Tibial artery (tissue), 4 donors: Measurements from ENCODE around the gene ZNF117.
"Not testable (repeated sequence)": the region's sequence is repeated elsewhere in the genome, so short reads cannot be mapped to it uniquely, and the experiment has no call there.

Experiments
- DNase-seq, 2 donors: peaks; one replicate each; pipeline ENCODE4 v3.0.0-alpha.2; 2019
- H3K27ac ChIP-seq, 2 donors: fragments of 200-600 bp; sonication (generic) in 1 of 2; 1 replicate in 1 of 2; 2 replicates in 1 of 2; pipeline ENCODE4 v1.5.1; 2018 to 2019; ENCODE audit warnings: mild to moderate bottlenecking in 1 of 2
- H3K27me3 ChIP-seq, 2 donors: fragments of 200-600 bp; sonication (generic) in 1 of 2; one replicate each; pipeline versions ENCODE4 v1.5.1 to v1.6.0; 2016 to 2019
- H3K36me3 ChIP-seq, 3 donors: fragments of 200-600 bp; sonication (generic) in 2 of 3; one replicate each; pipeline ENCODE4 v1.5.1; 2016 to 2019; ENCODE audit warnings: mild to moderate bottlenecking in 2 of 3
- H3K4me1 ChIP-seq, 4 donors: fragments of 200-600 bp; sonication (generic) in 2 of 4; 1 replicate in 3 of 4; 2 replicates in 1 of 4; pipeline ENCODE4 v1.5.1; 2016 to 2019
- H3K4me3 ChIP-seq, 2 donors: fragments of 200-600 bp; sonication (generic) in 1 of 2; 1 replicate in 1 of 2; 2 replicates in 1 of 2; pipeline ENCODE4 v1.5.1; 2018 to 2019; ENCODE audit warnings: mild to moderate bottlenecking in 2 of 2
- H3K9me3 ChIP-seq, 3 donors: fragments of 200-600 bp; sonication (generic) in 1 of 3; one replicate each; pipeline ENCODE4 v1.5.1; 2016 to 2019
- intact Hi-C: fragments of 100-400 bp; cut with DNase I; formaldehyde crosslinking; loops from one replicate; pipeline ENCODE4 v1.15.0; 2023; ENCODE audit warnings: low total_unique reads
- TF ChIP-seq, protein P1 (sequence below), 2 experiments: fragments of 200-600 bp in 1 of 2; fragments of 450-650 bp in 1 of 2; IDR thresholded peaks; one replicate each; pipeline ENCODE4 v1.5.1; 2017 to 2019; ENCODE audit warnings: antibody characterized with exemption in 2 of 2, mild to moderate bottlenecking in 1 of 2, moderate library complexity in 1 of 2

The ZNF117 gene

DNA sequence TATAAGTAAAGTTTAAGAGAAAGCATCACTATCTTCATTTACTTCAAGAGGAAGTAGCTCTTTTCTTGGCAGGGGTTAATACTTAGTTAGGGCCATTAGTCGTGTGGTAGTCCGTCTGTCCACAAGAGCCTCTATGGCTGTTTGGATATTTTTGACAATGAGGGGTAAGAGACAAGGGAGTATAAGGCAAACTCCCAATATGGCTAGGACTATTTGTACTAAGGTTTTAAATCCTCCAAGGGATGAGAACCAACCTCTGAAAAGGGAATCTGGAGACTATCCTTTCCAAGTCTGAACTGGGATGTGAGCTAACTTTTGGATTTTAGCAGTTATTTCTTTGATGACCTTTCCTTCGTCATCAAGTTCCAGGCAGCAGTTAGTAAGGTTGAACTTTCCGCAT lies at the start of gene ZNF117:
Gene ZNF117, minus strand, starts transcription at position 101 of the 400 bp plus-strand sequence.
- no peak within 1 kb of the TSS for H3K4me3 ChIP-seq
- no peaks in the 10 kb centered on the region for H3K4me1 ChIP-seq
- DNase-seq: no peak
- intact Hi-C loops: no loop called here
- peaks cover 33 to 40% (median 36%) of the 10 kb centered on the region in 3 donors for H3K36me3 ChIP-seq
- H3K27me3 ChIP-seq: no peaks in the 10 kb centered on the region
- peaks cover 0 to 25% (median 0%) of the 10 kb centered on the region in 3 donors for H3K9me3 ChIP-seq
- no peak within 1 kb of the TSS for H3K27ac ChIP-seq
- TF ChIP-seq, protein P1, sequence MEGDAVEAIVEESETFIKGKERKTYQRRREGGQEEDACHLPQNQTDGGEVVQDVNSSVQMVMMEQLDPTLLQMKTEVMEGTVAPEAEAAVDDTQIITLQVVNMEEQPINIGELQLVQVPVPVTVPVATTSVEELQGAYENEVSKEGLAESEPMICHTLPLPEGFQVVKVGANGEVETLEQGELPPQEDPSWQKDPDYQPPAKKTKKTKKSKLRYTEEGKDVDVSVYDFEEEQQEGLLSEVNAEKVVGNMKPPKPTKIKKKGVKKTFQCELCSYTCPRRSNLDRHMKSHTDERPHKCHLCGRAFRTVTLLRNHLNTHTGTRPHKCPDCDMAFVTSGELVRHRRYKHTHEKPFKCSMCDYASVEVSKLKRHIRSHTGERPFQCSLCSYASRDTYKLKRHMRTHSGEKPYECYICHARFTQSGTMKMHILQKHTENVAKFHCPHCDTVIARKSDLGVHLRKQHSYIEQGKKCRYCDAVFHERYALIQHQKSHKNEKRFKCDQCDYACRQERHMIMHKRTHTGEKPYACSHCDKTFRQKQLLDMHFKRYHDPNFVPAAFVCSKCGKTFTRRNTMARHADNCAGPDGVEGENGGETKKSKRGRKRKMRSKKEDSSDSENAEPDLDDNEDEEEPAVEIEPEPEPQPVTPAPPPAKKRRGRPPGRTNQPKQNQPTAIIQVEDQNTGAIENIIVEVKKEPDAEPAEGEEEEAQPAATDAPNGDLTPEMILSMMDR (IDR thresholded peaks at IDR 0.05): no peak

DNA sequence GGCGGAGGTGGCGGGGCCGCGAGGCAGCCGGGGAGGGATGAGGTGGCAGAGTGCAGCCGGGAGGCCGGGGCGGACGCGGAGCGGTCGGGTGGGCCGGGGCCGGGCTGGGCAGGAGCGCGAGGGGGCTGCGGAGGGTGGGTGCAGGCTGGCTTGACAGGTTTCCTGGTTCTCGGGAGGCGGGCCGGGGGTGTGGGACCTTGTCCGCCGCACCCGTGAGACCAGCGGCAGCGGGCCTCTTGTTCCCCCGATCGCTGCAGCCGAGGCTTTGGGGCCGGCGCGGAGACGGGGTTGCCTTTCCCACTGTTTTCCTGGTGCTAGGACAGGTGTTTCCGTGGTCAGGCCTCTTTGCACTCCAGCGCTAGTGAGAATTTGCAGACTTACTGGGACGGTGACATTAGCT lies 47.9 kb upstream of the ZNF117 start:
- H3K27ac ChIP-seq: peak overlapping the region; percentile 83 to 85
- H3K27me3 ChIP-seq, H3K4me1 ChIP-seq, H3K36me3 ChIP-seq, H3K9me3 ChIP-seq, intact Hi-C loops: not testable (repeated sequence)
- H3K4me3 ChIP-seq: peak overlapping the region; percentile 71 to 85
- peak; percentile 34 to 70 for DNase-seq

DNA sequence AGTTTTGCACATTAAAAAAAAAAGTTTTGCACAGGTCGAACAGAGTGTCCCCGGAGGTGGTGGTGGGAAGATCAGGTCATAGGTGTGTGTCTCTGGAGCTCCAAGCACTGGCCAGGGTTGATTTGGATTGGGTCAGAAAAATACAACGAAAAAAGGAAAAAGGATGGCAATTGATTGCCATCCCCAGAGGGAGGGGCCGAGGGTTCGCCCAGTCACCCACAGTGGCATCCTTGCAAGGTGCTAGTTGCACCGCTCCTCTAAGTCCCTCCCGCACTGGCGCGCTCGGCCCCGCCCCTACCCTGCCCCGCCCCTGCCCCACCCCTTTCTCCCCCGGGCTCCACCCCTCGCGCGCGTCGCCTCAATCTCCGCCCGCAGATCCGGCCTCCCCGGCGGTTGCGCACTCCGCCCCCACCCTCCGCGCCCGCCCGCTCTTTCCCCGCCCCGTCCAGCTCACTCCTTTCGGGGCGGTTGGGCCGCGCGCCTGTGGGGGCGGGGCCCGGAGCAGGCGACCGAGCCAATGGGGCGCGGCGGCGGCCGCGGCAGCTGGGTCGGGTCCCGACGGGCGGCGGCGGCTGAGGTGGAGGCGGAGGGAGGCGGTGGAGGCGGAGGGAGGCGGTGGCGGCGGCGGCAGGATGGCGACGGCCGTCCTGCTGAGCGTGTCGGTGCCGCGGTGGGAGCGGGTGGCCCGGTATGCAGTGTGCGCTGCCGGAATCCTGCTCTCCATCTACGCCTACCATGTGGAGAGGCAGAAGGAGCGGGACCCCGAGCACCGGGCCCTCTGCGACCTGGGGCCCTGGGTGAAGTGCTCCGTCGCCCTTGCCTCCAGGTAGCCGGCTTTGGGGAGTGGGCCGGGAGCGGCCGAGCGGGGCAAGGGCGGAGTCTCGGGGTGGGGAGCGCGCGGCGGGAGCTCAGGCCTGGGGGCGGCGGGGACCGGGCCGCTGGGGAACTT lies 47.2 kb upstream of the ZNF117 start:
- Histone ChIP-seq H3K36me3 (no peaks in the 10 kb centered on the region), H3K4me1 (peaks cover 0 to 4% (median 0%) of the 10 kb centered on the region in 4 donors), H3K27me3 (no peaks in the 10 kb centered on the region), H3K9me3 (no peaks in the 10 kb centered on the region), H3K27ac (peak overlapping the region; percentile 83 to 85), H3K4me3 (peak overlapping the region; percentile 71 to 85)
- TF ChIP-seq, protein P1 (IDR thresholded peaks at IDR 0.05): no peak
- intact Hi-C loops: no loop called here
- peak; percentile 88 to 96 for DNase-seq

DNA sequence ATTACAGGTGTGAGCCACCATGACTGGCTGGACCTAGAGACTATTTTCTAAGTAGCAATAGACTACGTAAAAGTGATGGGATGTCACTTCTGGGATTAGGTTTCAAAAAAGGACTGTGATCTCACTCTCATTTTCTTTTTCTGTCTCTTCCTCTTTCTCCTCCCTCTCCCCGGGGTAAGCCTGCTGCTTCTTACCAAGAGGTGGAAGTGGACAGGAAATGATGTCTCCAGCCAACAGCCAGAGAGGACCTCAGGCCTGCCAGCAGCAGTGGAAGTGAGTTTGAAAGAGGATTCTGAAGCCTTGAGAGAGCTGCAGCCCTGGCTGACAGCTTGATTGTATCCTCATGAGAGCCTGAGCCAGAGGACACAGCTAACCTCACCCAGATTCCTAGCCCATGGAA lies 45.7 kb upstream of the ZNF117 start:
- DNase-seq: peak in 1 of 2 donors; percentile 54
- H3K36me3 ChIP-seq, H3K4me1 ChIP-seq, H3K27ac ChIP-seq, H3K4me3 ChIP-seq, H3K9me3 ChIP-seq, H3K27me3 ChIP-seq, intact Hi-C loops: not testable (repeated sequence)

DNA sequence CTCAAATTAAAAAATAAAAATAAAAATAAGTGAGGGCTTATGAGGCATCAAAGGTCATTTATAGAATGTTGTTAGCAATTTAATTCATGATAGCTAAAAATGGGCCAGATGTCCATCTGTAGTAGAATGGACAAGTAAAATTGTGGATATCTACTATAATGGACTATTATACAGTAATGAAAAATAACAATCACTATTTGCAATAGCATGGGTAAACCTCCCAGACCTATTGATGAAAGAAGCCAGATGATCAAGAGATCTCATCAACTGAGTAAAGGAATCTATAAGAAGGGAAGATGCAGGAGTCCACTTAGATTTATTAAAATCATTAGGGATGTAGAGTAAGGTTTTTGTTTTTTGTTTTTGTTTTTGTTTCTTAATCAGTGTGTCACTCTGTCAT lies 44.6 kb upstream of the ZNF117 start:
- H3K36me3 ChIP-seq, intact Hi-C loops, H3K27ac ChIP-seq, H3K27me3 ChIP-seq, H3K4me1 ChIP-seq, DNase-seq, H3K9me3 ChIP-seq, H3K4me3 ChIP-seq: not testable (repeated sequence)

DNA sequence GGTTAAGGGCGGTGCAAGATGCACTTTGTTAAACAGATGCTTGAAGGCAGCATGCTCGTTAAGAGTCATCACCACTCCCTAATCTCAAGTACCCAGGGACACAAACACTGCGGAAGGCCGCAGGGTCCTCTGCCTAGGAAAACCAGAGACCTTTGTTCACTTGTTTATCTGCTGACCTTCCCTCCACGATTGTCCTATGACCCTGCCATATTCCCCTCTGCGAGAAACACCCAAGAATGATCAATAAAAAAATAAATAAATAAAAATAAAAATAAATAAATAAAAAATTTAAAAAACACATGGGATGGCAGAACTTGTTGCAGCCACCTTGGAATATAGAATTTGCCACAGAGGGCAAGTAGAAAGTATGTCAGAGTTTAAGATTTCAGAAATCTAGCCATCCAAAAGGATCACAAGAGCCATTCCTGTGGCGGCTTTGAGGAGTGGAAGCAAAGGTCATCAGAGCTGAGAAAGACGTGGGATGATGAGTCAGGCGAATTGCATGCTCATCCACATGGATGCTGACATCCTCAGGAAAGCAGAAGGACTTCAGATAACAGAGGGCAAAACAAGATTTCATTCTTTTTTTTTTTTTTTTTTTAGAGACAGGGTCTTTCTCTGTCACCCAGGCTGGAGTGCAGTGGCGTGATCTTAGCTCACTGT lies 43.4 kb upstream of the ZNF117 start:
- H3K9me3 ChIP-seq, H3K36me3 ChIP-seq, H3K27me3 ChIP-seq, H3K4me3 ChIP-seq, H3K27ac ChIP-seq, intact Hi-C loops, DNase-seq, H3K4me1 ChIP-seq: not testable (repeated sequence)

DNA sequence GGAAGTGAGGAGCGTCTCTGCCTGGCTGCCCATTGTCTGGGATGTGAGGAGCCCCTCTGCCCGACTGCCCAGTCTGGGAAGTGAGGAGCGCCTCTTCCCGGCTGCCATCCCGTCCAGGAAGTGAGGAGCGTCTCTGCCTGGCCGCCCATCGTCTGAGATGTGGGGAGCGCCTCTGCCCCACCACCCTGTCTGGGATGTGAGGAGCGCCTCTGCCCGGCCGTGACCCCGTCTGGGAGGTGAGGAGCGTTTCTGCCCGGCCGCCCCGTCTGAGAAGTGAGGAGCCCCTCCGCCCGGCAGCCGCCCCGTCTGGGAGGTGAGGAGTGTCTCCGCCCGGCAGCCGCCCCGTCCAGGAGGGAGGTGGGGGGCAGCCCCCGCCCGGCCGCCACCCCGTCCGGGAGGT lies 42.6 kb upstream of the ZNF117 start:
- H3K9me3 ChIP-seq, intact Hi-C loops, H3K27me3 ChIP-seq, H3K4me3 ChIP-seq, DNase-seq, H3K4me1 ChIP-seq, H3K27ac ChIP-seq, H3K36me3 ChIP-seq: not testable (repeated sequence)

DNA sequence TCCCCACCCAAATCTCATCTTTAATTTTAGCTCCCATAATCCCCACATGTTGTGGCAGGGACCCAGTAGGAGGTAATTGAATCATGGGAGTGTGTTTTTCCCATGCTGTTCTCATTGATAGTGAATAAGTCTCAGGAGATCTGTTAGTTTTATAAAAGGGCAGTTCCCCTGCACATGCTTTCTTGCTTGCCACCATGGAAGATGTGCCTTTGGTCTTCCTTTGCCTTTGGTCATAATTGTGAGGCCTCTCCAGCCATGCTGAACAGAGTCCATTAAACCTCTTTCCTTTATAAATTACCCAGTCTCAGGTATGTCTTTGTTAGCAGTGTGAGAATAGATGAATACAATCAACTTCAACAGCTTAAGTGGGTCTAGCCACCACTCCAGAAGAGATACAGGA lies 34.2 kb upstream of the ZNF117 start:
- H3K27ac ChIP-seq, H3K4me1 ChIP-seq, H3K4me3 ChIP-seq, H3K27me3 ChIP-seq, H3K36me3 ChIP-seq, DNase-seq, H3K9me3 ChIP-seq, intact Hi-C loops: not testable (repeated sequence)

DNA sequence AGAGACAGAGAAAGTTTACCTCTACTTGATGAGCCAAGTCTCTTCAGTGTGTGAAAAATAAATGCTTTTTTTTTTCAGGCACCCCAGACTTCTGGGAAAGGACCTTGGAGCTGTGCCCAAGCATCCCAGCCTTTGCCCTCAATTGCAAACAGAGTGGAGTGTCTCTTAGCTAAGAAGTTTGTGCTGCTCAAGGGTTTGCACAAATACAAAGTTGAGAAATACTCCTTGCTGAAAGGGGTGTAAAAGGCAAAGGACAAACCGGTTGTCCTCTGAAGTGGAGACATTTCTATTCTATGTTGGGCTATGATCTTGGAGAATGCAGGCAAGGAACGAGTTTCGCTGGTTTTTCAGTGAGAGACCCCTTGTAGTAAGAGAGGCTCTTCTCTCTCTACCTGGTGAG lies 30.1 kb upstream of the ZNF117 start:
- H3K4me3 ChIP-seq, H3K9me3 ChIP-seq, DNase-seq, H3K27me3 ChIP-seq, H3K4me1 ChIP-seq, H3K36me3 ChIP-seq, H3K27ac ChIP-seq, intact Hi-C loops: not testable (repeated sequence)

DNA sequence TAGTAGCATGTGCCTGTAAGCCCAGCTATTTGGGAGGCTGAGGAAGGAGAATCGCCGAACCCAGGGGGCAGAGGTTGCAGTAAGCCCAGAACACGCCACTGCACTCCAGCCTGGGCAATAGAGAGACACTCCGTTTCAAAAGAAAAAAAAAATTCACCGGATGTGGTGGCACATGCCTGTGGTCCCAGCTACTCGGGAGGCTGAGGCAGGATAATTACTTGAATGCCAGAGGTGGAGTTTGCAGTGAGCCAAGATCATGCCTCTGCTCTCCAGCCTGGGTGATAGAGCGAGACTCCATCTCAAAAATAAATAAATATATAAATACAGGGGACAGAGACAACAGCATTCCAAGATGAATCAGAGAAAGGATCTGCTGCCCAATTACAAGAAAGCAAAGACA lies 19.0 kb upstream of the ZNF117 start:
- H3K9me3 ChIP-seq, H3K27me3 ChIP-seq, H3K36me3 ChIP-seq, DNase-seq, H3K4me3 ChIP-seq, intact Hi-C loops, H3K27ac ChIP-seq: not testable (repeated sequence)
- peaks cover 0 to 11% (median 4%) of the 10 kb centered on the region in 4 donors for H3K4me1 ChIP-seq

DNA sequence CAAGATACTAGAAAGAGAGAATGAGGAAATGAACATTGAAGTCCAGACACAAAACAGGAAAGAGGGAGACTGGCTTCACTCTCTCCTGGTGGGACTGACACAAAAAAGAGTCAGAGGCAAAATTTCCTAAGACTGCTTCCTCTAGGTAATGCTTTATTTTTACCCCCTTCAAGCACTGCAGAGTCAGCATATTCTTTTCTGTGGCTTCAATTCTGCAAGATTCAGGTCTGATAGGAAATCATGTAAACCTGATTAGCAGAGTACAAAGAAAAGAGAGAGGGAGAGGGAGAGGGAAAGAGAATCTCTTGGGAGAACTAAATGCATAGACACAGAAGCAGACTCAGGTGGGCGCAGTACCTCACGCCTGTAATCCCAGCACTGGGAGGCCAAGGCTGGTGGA lies 18.6 kb upstream of the ZNF117 start:
- H3K27ac ChIP-seq, H3K9me3 ChIP-seq, intact Hi-C loops, H3K36me3 ChIP-seq, DNase-seq, H3K27me3 ChIP-seq, H3K4me3 ChIP-seq: not testable (repeated sequence)
- H3K4me1 ChIP-seq: peaks cover 0 to 16% (median 9%) of the 10 kb centered on the region in 4 donors

DNA sequence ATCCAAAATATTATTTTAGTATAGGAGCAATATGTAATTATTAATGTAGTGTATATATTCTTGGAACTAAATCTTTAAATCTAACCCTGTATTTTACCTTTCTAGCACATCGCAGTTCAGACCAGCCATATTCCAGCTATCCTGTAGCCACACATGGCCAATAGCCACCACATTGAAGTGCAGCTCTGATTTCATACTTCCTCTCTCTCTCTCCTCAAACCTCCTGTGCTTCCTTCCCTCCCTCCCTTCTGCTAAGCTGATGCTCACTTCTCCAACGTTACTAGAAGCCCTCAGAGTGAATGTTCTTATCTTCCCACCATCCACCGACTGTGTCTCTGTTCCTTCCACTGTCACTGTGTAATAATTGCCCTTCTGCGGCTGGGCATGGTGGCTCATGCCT lies 16.2 kb upstream of the ZNF117 start:
- not testable (repeated sequence) for DNase-seq
- peak overlapping the region; percentile 82 to 94 for H3K27ac ChIP-seq

More for the DNA sequence above, 16.2 kb upstream of the ZNF117 start:
- H3K27me3 ChIP-seq, H3K9me3 ChIP-seq, intact Hi-C loops, H3K36me3 ChIP-seq: not testable (repeated sequence)
- H3K4me1 ChIP-seq: peaks cover 0 to 29% (median 15%) of the 10 kb centered on the region in 4 donors
- H3K4me3 ChIP-seq: peak overlapping the region; percentile 67 to 91
